Measurements from ENCODE around the gene KCNMB1. TPM values are rescaled to one million over a fixed set of nuclear protein-coding genes. Genes with fewer than 3 reads are reported as not detected.
"Not testable (repeated sequence)": the region's sequence is repeated elsewhere in the genome, so short reads cannot be mapped to it uniquely, and the experiment has no call there.

KCNMB1 gene
- total RNA-seq, 4 donors from 2014 or later = 0.22 to 1.8 (median 1.1) TPM

DNA sequence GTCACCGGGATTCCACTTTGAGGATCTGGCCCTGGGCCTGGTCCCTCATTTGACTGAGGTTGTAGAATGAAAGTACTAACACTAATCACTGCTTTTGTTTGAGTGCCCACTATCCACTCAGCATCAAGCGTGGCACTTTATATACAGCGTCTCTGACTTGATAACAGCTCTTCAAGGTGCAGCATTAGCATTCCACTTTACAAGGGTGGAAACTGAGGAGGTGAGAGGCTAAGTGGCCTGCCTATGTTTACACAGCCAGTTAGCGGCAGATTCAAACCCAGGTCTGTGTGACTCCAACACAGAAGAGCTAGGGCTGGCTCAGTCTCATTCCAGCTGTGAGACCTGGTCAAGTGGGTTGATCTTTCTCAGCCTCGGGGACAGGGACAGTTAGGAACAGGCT lies 5.9 kb downstream of the KCNMB1 start:
- no peaks in the 10 kb centered on the region for H3K4me1 ChIP-seq
- 82 to 86% methylated on average over 4 to 5 of the region's 5 CpGs for WGBS, 2 donors
- H3K36me3 ChIP-seq = no peaks in the 10 kb centered on the region
- no peak overlapping the region for H3K27ac ChIP-seq
- DNase-seq (ENCODE audit: low spot score in 2 of 2) = no peak
- no peak for TF ChIP-seq POLR2A (IDR thresholded peaks at IDR 0.05)
- TF ChIP-seq EP300 (IDR thresholded peaks at IDR 0.05) = no peak
- TF ChIP-seq, protein P1, sequence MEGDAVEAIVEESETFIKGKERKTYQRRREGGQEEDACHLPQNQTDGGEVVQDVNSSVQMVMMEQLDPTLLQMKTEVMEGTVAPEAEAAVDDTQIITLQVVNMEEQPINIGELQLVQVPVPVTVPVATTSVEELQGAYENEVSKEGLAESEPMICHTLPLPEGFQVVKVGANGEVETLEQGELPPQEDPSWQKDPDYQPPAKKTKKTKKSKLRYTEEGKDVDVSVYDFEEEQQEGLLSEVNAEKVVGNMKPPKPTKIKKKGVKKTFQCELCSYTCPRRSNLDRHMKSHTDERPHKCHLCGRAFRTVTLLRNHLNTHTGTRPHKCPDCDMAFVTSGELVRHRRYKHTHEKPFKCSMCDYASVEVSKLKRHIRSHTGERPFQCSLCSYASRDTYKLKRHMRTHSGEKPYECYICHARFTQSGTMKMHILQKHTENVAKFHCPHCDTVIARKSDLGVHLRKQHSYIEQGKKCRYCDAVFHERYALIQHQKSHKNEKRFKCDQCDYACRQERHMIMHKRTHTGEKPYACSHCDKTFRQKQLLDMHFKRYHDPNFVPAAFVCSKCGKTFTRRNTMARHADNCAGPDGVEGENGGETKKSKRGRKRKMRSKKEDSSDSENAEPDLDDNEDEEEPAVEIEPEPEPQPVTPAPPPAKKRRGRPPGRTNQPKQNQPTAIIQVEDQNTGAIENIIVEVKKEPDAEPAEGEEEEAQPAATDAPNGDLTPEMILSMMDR (IDR thresholded peaks at IDR 0.05) = no peak
- no peaks in the 10 kb centered on the region for H3K9me3 ChIP-seq
- H3K4me3 ChIP-seq = no peak overlapping the region
- H3K27me3 ChIP-seq = no peaks in the 10 kb centered on the region

GRCh38 chr5:170382790-170383189 lies 6.4 kb downstream of the KCNMB1 start:
- no peaks in the 10 kb centered on the region for H3K36me3 ChIP-seq
- WGBS, 2 donors = 77 to 80% methylated on average over 2 of the region's 2 CpGs
- no peaks in the 10 kb centered on the region for H3K9me3 ChIP-seq
- no peak overlapping the region for H3K4me3 ChIP-seq
- no peaks in the 10 kb centered on the region for H3K27me3 ChIP-seq
- DNase-seq (ENCODE audit: low spot score in 2 of 2) = no peak
- no peaks in the 10 kb centered on the region for H3K4me1 ChIP-seq
- H3K27ac ChIP-seq = no peak overlapping the region
- TF ChIP-seq EP300 (IDR thresholded peaks at IDR 0.05) (no peak), POLR2A (IDR thresholded peaks at IDR 0.05) (no peak)
- TF ChIP-seq, protein P1 (IDR thresholded peaks at IDR 0.05) = no peak

- H3K36me3 ChIP-seq = no peaks in the 10 kb centered on the region
These were observed 8.7 kb downstream of the KCNMB1 start for GRCh38 chr5:170380361-170380951.

GRCh38 chr5:170378740-170379139 lies 10.4 kb downstream of the KCNMB1 start:
- DNase-seq (ENCODE audit: low spot score in 2 of 2) = no peak
- TF ChIP-seq EP300 (IDR thresholded peaks at IDR 0.05) = no peak
- TF ChIP-seq POLR2A (IDR thresholded peaks at IDR 0.05) = no peak
- TF ChIP-seq, protein P1 (IDR thresholded peaks at IDR 0.05) = no peak
- Histone ChIP-seq H3K27ac (no peak overlapping the region), H3K9me3 (no peaks in the 10 kb centered on the region), H3K4me1 (no peaks in the 10 kb centered on the region), H3K36me3 (no peaks in the 10 kb centered on the region), H3K4me3 (no peak overlapping the region), H3K27me3 (no peaks in the 10 kb centered on the region)
- 84 to 85% methylated on average over 16 of the region's 16 CpGs for WGBS, 2 donors

More at GRCh38 chr5:170380361-170380951, 8.7 kb downstream of the KCNMB1 start:
- Histone ChIP-seq H3K4me1 (no peaks in the 10 kb centered on the region), H3K9me3 (no peaks in the 10 kb centered on the region), H3K27me3 (no peaks in the 10 kb centered on the region), H3K4me3 (no peak overlapping the region), H3K27ac (no peak overlapping the region)
- TF ChIP-seq POLR2A (IDR thresholded peaks at IDR 0.05) (no peak), EP300 (IDR thresholded peaks at IDR 0.05) (no peak)
- TF ChIP-seq, protein P1 (IDR thresholded peaks at IDR 0.05) = no peak
- DNase-seq (ENCODE audit: low spot score in 2 of 2) = no peak
- 50 to 58% methylated on average over 1 to 2 of the region's 3 CpGs for WGBS, 2 donors

GRCh38 chr5:170377027-170377426 lies 12.1 kb downstream of the KCNMB1 start:
- WGBS, 2 donors = 93 to 95% methylated on average over 11 of the region's 11 CpGs
- no peak for DNase-seq (ENCODE audit: low spot score in 2 of 2)

DNA sequence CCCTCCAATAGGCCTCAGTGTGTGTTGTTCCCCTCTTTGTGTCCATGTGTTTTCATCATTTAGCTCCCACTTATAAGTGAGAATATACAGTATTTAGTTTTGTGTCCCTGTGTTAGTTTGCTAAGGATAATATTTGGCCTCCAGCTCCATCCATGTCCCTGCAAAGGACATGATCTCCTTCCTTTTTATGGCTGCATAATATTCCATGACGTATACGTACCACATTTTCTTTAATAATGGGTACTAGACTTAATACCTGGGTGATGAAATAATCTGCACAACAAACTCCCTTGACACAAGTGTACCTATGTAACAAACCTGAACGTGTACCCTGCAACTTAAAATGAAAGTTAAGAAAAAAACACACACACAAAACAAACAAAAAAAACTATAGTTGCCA lies 12.6 kb downstream of the KCNMB1 start:
- not testable (repeated sequence) for H3K4me3 ChIP-seq; H3K27me3 ChIP-seq; H3K36me3 ChIP-seq; DNase-seq (ENCODE audit: low spot score in 2 of 2); H3K27ac ChIP-seq; H3K9me3 ChIP-seq; H3K4me1 ChIP-seq
- WGBS, 2 donors = 96 to 97% methylated on average over 3 of the region's 3 CpGs

More at GRCh38 chr5:170377027-170377426, 12.1 kb downstream of the KCNMB1 start:
- no peak overlapping the region for H3K4me3 ChIP-seq
- TF ChIP-seq, protein P1 (IDR thresholded peaks at IDR 0.05) = no peak
- TF ChIP-seq POLR2A (IDR thresholded peaks at IDR 0.05) = no peak
- TF ChIP-seq EP300 (IDR thresholded peaks at IDR 0.05) = no peak
- H3K36me3 ChIP-seq = no peaks in the 10 kb centered on the region
- no peak overlapping the region for H3K27ac ChIP-seq
- no peaks in the 10 kb centered on the region for H3K4me1 ChIP-seq
- no peaks in the 10 kb centered on the region for H3K9me3 ChIP-seq
- H3K27me3 ChIP-seq = no peaks in the 10 kb centered on the region
